DND-41 (cell line): Measurements from ENCODE around the gene LYAR.
A peak's percentile ranks its signal among the peaks of the same experiment; 100 is the strongest.

Experiments
- ATAC-seq: fragments of 200-7000 bp; cut with Tn5 transposase; 3 replicates; pipeline ENCODE4 v1.9.1; 2021; ENCODE audit warnings: low read depth; ENCODE audit not compliant: insufficient read depth
- DNase-seq: peaks from one replicate; pipeline ENCODE4 v3.0.0-alpha.2; 2020
- H2AFZ ChIP-seq: 2 replicates; pipeline ENCODE4 v1.6.0; 2012; ENCODE audit warnings: low read depth, low read length
- H3K27ac ChIP-seq: 2 replicates; pipeline ENCODE4 v1.5.1; 2012; ENCODE audit warnings: low read length, inconsistent platforms
- H3K27me3 ChIP-seq: fragments of 200-600 bp; sonication (generic); 2 replicates; pipeline ENCODE4 v1.6.0; 2012; ENCODE audit warnings: low read length, mild to moderate bottlenecking, inconsistent platforms; ENCODE audit not compliant: insufficient read depth, poor library complexity
- H3K36me3 ChIP-seq: 2 replicates; pipeline ENCODE4 v1.5.1; 2012; ENCODE audit warnings: low read length, inconsistent platforms; ENCODE audit not compliant: insufficient read depth
- H3K4me1 ChIP-seq: 2 replicates; pipeline ENCODE4 v1.5.1; 2012; ENCODE audit warnings: mild to moderate bottlenecking, low read length; ENCODE audit not compliant: insufficient read depth
- H3K4me2 ChIP-seq: 2 replicates; pipeline ENCODE4 v1.6.0; 2012; ENCODE audit warnings: mild to moderate bottlenecking, moderate library complexity, low read length, inconsistent platforms; ENCODE audit not compliant: insufficient read depth
- H3K4me3 ChIP-seq, 2 experiments: fragments of 200-600 bp in 1 of 2; shearing (Covaris generic) in 1 of 2; 2 replicates each; pipeline ENCODE4 v1.5.1; 2012 to 2016; ENCODE audit warnings: inconsistent platforms in 2 of 2, low read length in 2 of 2, mild to moderate bottlenecking in 2 of 2, low read depth in 1 of 2, moderate library complexity in 1 of 2
- H3K79me2 ChIP-seq: 2 replicates; pipeline ENCODE4 v1.6.0; 2012; ENCODE audit warnings: low read length, inconsistent platforms; ENCODE audit not compliant: insufficient read depth
- H3K9ac ChIP-seq: 2 replicates; pipeline ENCODE4 v1.6.0; 2012; ENCODE audit warnings: low read depth, mild to moderate bottlenecking, inconsistent platforms, low read length, moderate library complexity
- H3K9me3 ChIP-seq: 2 replicates; pipeline ENCODE4 v1.5.1; 2012; ENCODE audit warnings: low read length, moderate library complexity, mild to moderate bottlenecking, inconsistent platforms; ENCODE audit not compliant: insufficient read depth, severe bottlenecking
- H4K20me1 ChIP-seq: 2 replicates; pipeline ENCODE4 v1.6.0; 2012; ENCODE audit warnings: low read length; ENCODE audit not compliant: insufficient read depth
- EZH2 ChIP-seq: IDR thresholded peaks from 3 replicates; pipeline ENCODE4 v1.6.1; 2012; ENCODE audit warnings: borderline replicate concordance, low read depth, mild to moderate bottlenecking, moderate library complexity, low read length, inconsistent platforms; ENCODE audit not compliant: severe bottlenecking
- TF ChIP-seq, protein P1 (sequence below): IDR thresholded peaks from 2 replicates; pipeline ENCODE4 v1.5.1; 2012; ENCODE audit warnings: borderline replicate concordance, low read length, moderate library complexity, mild to moderate bottlenecking; ENCODE audit not compliant: poor library complexity, severe bottlenecking; ENCODE audit errors: extremely low read depth

Gene LYAR

DNA sequence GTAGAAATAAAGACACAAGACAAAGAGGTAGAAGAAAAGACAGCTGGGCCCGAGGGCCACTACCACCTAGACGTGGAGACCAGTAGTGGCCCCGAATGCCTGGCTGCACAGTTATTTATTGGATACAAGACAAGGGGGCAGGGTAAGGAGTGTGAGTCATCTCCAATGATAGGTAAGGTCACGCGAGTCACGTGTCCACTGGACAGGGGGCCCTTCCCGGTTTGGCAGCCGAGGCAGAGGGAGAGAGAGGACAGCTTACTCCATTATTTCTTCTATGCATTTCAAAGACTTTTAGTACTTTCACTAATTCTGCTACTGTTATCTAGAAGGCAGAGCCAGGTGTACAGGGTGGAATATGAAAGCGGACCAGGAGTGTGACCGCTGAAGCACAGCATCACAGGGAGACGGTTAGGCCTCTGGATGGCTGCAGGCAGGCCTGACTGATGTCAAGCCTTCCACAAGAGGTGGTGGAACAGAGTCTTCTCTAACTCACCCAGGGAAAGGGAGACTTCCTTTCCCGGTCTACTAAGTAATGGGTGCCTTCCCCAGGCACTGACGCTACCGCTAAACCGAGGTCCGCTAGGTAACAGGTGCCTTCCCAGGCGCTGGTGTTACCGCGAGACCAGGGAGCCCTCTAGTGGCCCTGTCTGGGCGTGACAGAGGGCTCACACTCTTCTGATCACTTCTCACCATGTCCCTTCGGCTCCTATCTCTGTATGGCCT is 45.0 kb upstream of the LYAR start:
- H4K20me1 ChIP-seq, result no peaks in the 10 kb centered on the region
- H3K4me3 ChIP-seq, result no peak overlapping the region
- no peaks in the 10 kb centered on the region for H3K79me2 ChIP-seq
- DNase-seq, result peak; percentile 62
- no peak overlapping the region for H3K4me2 ChIP-seq
- no peak overlapping the region for H3K27ac ChIP-seq
- H3K36me3 ChIP-seq, result no peaks in the 10 kb centered on the region
- no peak overlapping the region for H2AFZ ChIP-seq
- H3K9ac ChIP-seq, result no peak overlapping the region
- ATAC-seq, result peak; percentile 90
- H3K4me1 ChIP-seq, result no peaks in the 10 kb centered on the region
- no peaks in the 10 kb centered on the region for H3K9me3 ChIP-seq
- no peaks in the 10 kb centered on the region for H3K27me3 ChIP-seq
- TF ChIP-seq, protein P1, sequence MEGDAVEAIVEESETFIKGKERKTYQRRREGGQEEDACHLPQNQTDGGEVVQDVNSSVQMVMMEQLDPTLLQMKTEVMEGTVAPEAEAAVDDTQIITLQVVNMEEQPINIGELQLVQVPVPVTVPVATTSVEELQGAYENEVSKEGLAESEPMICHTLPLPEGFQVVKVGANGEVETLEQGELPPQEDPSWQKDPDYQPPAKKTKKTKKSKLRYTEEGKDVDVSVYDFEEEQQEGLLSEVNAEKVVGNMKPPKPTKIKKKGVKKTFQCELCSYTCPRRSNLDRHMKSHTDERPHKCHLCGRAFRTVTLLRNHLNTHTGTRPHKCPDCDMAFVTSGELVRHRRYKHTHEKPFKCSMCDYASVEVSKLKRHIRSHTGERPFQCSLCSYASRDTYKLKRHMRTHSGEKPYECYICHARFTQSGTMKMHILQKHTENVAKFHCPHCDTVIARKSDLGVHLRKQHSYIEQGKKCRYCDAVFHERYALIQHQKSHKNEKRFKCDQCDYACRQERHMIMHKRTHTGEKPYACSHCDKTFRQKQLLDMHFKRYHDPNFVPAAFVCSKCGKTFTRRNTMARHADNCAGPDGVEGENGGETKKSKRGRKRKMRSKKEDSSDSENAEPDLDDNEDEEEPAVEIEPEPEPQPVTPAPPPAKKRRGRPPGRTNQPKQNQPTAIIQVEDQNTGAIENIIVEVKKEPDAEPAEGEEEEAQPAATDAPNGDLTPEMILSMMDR, result peak; percentile 75
- no peak for TF ChIP-seq EZH2

GRCh38 chr4:4333265-4333706 is 43.3 kb upstream of the LYAR start:
- DNase-seq (no peak), ATAC-seq (no peak)
- H3K27me3 ChIP-seq, result no peaks in the 10 kb centered on the region
- H3K4me2 ChIP-seq, result no peak overlapping the region
- H4K20me1 ChIP-seq, result no peaks in the 10 kb centered on the region
- no peaks in the 10 kb centered on the region for H3K4me1 ChIP-seq
- H3K9ac ChIP-seq, result no peak overlapping the region
- no peaks in the 10 kb centered on the region for H3K36me3 ChIP-seq
- H3K79me2 ChIP-seq, result no peaks in the 10 kb centered on the region
- H3K9me3 ChIP-seq, result no peaks in the 10 kb centered on the region
- no peak overlapping the region for H3K27ac ChIP-seq
- no peak overlapping the region for H3K4me3 ChIP-seq
- H2AFZ ChIP-seq, result no peak overlapping the region
- TF ChIP-seq EZH2, result no peak
- TF ChIP-seq, protein P1, result no peak

DNA sequence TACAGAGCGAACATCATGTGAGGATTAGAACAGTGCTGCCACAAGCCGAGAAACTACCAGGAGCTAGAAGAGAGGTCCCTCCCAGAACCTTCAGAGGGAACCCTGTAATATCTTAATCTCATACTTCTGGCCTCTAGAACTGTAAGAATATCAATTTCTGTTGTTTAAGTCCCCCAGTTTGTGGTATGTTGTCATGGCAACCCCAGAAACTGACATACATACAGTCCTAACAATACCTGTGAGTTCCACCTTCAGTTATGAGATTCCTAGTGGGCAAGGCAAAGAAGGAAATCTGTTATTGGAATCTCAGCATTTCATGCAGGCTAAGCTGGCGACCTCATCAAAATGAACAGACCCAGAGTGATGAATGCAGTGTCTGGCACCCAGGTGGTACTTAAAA is 42.6 kb upstream of the LYAR start:
- H4K20me1 ChIP-seq, result no peaks in the 10 kb centered on the region
- H3K27me3 ChIP-seq, result no peaks in the 10 kb centered on the region
- no peak overlapping the region for H3K9ac ChIP-seq
- H3K9me3 ChIP-seq, result no peaks in the 10 kb centered on the region
- H2AFZ ChIP-seq, result no peak overlapping the region
- no peak for TF ChIP-seq EZH2
- TF ChIP-seq, protein P1, result no peak
- no peak overlapping the region for H3K4me2 ChIP-seq
- H3K4me1 ChIP-seq, result no peaks in the 10 kb centered on the region
- no peaks in the 10 kb centered on the region for H3K36me3 ChIP-seq
- no peak for ATAC-seq
- no peak overlapping the region for H3K27ac ChIP-seq
- DNase-seq, result no peak
- no peak overlapping the region for H3K4me3 ChIP-seq
- no peaks in the 10 kb centered on the region for H3K79me2 ChIP-seq
